Upper lobe of left lung (tissue), 6 donors: Measurements from ENCODE around the gene C13orf46. TPM values are rescaled to one million over a fixed set of nuclear protein-coding genes. Genes with fewer than 3 reads are reported as not detected.

ENCODE experiments used
- total RNA-seq, 6 donors: library from RNA; depleted of rRNA in 4 of 6; stranded (reverse); fragments of >200 nt in 4 of 6; gene quantifications; one replicate each; pipeline versions ENCODE4 v1.1.0 to v1.2.1, GENCODE V29; 2016 to 2021
- donor health status: DM: no; HTN: no; CAD: no; lungs with moderate emphysema.
- donor health status: DM: no; HTN: yes; CAD: no; lungs with severe emphysema.

C13orf46 gene
- total RNA-seq, 6 donors from 2014 or later: 5.5 to 44.0 (median 14.7) TPM

Other genes with a start within 250 kb of the C13orf46 start
- 10 to 100 TPM in 3 of 6 donors, 1 to 10 TPM in 3; 1.4 to 39.0 (median 13.8) TPM for gene TMEM255B, start 214.8 kb downstream of the C13orf46 start, total RNA-seq
- 100 to 1,000 TPM; 129 to 299 (median 180) TPM for gene GAS6, start 110.0 kb downstream of the C13orf46 start, total RNA-seq
- gene RASA3, start 158.5 kb upstream of the C13orf46 start, total RNA-seq: 10 to 100 TPM; 11.4 to 52.4 (median 18.4) TPM
- 1 to 10 TPM in 1 of 6 donors, under 1 TPM in 2, not detected in 3; 0.67 to 3.6 (median 0.76) TPM for gene CFAP97D2, start 205.2 kb upstream of the C13orf46 start, total RNA-seq